Stimulated activated CD4-positive, alpha-beta T cell treated with anti-CD3 and anti-CD28 coated beads, Interleukin-2, amount 100 ng/mL, for 24 hours (primary cell): ENCODE results near the gene ATP10A.
A peak's percentile ranks its signal among the peaks of the same experiment; 100 is the strongest.

Experiments
- DNase-seq, 2 donors: peaks; one replicate each; pipeline ENCODE4 v3.0.0-alpha.2; 2020

ATP10A gene

GRCh38 chr15:25824618-25825017 lies 38.5 kb downstream of the ATP10A start:
- DNase-seq, result no peak

- DNase-seq, result no peak
Measured at GRCh38 chr15:25812845-25813244, 50.3 kb downstream of the ATP10A start.

- no peak for DNase-seq
Measured at GRCh38 chr15:25812073-25812472, 51.1 kb downstream of the ATP10A start.

GRCh38 chr15:25811481-25811906 lies 51.6 kb downstream of the ATP10A start:
- no peak for DNase-seq

- peak in 1 of 2 donors; percentile 17 for DNase-seq
Measured at GRCh38 chr15:25810631-25811091, 52.5 kb downstream of the ATP10A start.

- DNase-seq, result no peak
Measured at GRCh38 chr15:25810154-25810553, 53.0 kb downstream of the ATP10A start.

- DNase-seq, result no peak
Measured at GRCh38 chr15:25807063-25807462, 56.1 kb downstream of the ATP10A start.

- DNase-seq, result no peak
Measured at GRCh38 chr15:25805031-25805430, 58.1 kb downstream of the ATP10A start.

- DNase-seq, result no peak
Measured at GRCh38 chr15:25804451-25804850, 58.7 kb downstream of the ATP10A start.

- no peak for DNase-seq
Measured at GRCh38 chr15:25803541-25803940, 59.6 kb downstream of the ATP10A start.

- DNase-seq, result no peak
Measured at GRCh38 chr15:25803036-25803435, 60.1 kb downstream of the ATP10A start.

GRCh38 chr15:25802285-25802830 lies 60.8 kb downstream of the ATP10A start:
- no peak for DNase-seq

GRCh38 chr15:25801586-25802284 lies 61.4 kb downstream of the ATP10A start:
- DNase-seq, result no peak

GRCh38 chr15:25800761-25801515 lies 62.2 kb downstream of the ATP10A start:
- DNase-seq, result no peak

- DNase-seq, result no peak
Measured at GRCh38 chr15:25799906-25800700, 63.0 kb downstream of the ATP10A start.

GRCh38 chr15:25797936-25798901 lies 64.9 kb downstream of the ATP10A start:
- no peak for DNase-seq

- DNase-seq, result no peak
Measured at GRCh38 chr15:25797511-25797935, 65.6 kb downstream of the ATP10A start.

GRCh38 chr15:25797035-25797434 lies 66.1 kb downstream of the ATP10A start:
- DNase-seq, result no peak

GRCh38 chr15:25796395-25796794 lies 66.7 kb downstream of the ATP10A start:
- no peak for DNase-seq

- DNase-seq, result no peak
Measured at GRCh38 chr15:25795712-25796111, 67.4 kb downstream of the ATP10A start.

- no peak for DNase-seq
Measured at GRCh38 chr15:25795061-25795460, 68.1 kb downstream of the ATP10A start.
